Stimulated activated CD4-positive, alpha-beta T cell treated with anti-CD3 and anti-CD28 coated beads, Interleukin-1b, Interleukin-23, amount 100 ng/mL, for 24 hours (primary cell): ENCODE results near the gene PPP6R1.

Experiments
- DNase-seq, 4 experiments: peaks; one replicate each; pipeline ENCODE4 v3.0.0-alpha.2; 2020; ENCODE audit warnings: low read depth in 4 of 4, low spot score in 1 of 4

Gene PPP6R1

DNA sequence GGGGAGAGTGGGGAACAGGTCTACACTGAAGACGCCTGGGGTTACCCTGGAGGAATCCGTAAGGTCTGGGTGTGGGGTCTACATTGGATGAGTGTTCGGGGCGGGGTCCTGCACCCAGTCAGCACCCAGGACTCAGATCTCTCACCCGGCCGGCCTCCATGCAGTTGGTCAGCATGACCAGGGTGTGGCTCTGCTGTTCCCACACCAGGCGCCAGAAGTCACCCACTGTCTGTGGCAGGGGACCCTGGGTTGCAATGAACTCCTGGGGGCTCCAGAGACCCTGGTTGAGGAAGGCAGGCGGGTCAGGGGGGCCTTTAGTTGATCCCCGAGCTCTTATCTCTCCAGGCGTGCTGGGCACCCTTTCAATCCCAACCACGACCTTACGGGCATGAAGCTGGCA, 72.7 kb downstream of the PPP6R1 start:
- DNase-seq = no peak

DNA sequence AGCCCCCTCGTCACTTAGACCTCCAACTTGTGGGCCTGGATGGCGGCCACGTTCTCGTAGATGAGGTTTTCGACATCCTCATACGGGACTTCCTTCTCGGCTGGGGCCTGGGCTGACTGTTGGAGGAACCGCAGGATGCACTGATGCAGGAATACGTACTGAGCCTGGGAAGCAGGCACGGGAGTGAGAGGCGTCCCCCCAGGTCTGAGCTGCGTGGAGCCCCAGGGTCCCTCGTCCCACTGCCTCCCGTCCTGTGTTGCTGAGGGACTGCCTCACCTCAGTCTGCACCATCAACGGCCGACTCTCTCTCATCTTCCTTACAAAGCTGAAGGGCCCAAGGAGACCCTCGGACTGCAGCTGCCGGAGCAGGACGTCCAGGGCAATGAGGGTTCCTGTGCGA, 77.1 kb downstream of the PPP6R1 start:
- DNase-seq = no peak
